ENCODE results near the gene SEC61A2. TPM values are rescaled to one million over a fixed set of nuclear protein-coding genes. Genes with fewer than 3 reads are reported as not detected.

Gene SEC61A2
- total RNA-seq, 2 donors from 2014 or later, result 0.66 to 4.2 TPM

DNA sequence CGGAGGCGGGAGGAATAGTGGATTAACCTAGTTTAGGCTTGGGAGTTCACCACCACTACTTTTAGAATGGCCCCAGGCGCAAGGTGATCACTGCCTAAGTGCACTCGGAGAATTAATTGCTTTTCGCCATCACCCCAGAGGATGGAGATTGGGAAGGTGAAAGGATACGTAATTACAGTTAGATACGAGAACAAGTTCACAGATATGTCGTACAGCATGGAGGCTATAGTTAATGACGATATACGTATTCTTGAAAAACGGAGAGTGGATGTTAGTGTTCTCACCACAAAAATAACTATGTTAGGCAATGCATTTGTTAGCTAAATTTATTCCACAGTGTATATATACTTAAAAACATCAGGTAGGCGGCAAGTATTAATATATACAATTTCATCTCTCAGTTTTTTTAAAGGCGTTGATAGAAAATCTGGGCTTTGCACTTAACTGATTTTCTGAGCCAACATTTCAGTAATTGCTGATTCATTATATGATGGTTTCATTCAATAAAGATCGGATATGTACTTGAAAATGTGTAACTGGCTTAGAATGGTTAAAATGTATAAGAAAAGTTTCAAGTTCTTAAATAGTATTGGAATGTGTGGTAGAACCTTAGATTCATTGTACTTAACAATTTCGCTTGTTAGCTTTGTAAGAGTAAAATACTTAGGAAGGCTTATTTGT, 67.2 kb downstream of the SEC61A2 start:
- Histone ChIP-seq H3K4me1 (peaks cover 22% of the 10 kb centered on the region), H3K9me3 (no peaks in the 10 kb centered on the region), H3K27me3 (no peaks in the 10 kb centered on the region), H3K27ac (peak overlapping the region; percentile 68 to 92 (median 81)), H3K4me3 (peak overlapping the region; percentile 52 to 93), H3K36me3 (replicated peaks in 1 of 2; ENCODE audit: insufficient read depth in 1 of 2, low read depth in 2 of 2) (peaks cover 0 to 5% of the 10 kb centered on the region in 2 donors)
- DNase-seq, result no peak
- 7 to 10% methylated on average over 15 of the region's 15 CpGs for WGBS, 2 donors
- ATAC-seq, result no peak
- intact Hi-C loops (cut with DNase I), result no loop called here
- TF ChIP-seq, protein P1, sequence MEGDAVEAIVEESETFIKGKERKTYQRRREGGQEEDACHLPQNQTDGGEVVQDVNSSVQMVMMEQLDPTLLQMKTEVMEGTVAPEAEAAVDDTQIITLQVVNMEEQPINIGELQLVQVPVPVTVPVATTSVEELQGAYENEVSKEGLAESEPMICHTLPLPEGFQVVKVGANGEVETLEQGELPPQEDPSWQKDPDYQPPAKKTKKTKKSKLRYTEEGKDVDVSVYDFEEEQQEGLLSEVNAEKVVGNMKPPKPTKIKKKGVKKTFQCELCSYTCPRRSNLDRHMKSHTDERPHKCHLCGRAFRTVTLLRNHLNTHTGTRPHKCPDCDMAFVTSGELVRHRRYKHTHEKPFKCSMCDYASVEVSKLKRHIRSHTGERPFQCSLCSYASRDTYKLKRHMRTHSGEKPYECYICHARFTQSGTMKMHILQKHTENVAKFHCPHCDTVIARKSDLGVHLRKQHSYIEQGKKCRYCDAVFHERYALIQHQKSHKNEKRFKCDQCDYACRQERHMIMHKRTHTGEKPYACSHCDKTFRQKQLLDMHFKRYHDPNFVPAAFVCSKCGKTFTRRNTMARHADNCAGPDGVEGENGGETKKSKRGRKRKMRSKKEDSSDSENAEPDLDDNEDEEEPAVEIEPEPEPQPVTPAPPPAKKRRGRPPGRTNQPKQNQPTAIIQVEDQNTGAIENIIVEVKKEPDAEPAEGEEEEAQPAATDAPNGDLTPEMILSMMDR (IDR thresholded peaks at IDR 0.05), result no peak
- no peak for TF ChIP-seq POLR2A (IDR thresholded peaks at IDR 0.05)

DNA sequence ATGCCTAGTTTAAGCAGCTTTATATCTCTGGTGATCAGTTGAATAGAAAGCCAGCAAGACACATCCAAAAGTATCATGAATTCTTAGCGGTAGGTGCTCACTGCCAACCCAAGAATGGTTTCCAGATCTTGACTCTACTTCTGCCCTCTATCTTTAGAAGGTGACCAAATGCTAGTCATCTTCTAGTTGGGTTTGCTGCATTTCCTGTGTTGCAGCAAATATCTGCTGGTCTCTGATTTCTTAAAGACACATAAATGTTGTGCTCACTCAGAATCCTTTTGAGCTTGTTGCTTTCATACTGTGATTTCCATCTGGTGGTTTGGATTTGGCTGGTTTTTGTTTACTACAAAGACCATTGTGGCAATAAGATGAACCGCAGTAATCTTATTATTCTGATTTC, 68.7 kb downstream of the SEC61A2 start:
- Histone ChIP-seq H3K27ac (no peak overlapping the region), H3K4me1 (peaks cover 22% of the 10 kb centered on the region), H3K9me3 (no peaks in the 10 kb centered on the region), H3K27me3 (no peaks in the 10 kb centered on the region), H3K4me3 (no peak overlapping the region), H3K36me3 (replicated peaks in 1 of 2; ENCODE audit: insufficient read depth in 1 of 2, low read depth in 2 of 2) (peaks cover 0 to 8% of the 10 kb centered on the region in 2 donors)
- WGBS, 2 donors, result 89 to 97% methylated on average over 2 of the region's 2 CpGs
- DNase-seq (no peak), ATAC-seq (no peak)
- intact Hi-C loops (cut with DNase I), result no loop called here
- TF ChIP-seq, protein P1 (IDR thresholded peaks at IDR 0.05), result no peak
- no peak for TF ChIP-seq POLR2A (IDR thresholded peaks at IDR 0.05)

DNA sequence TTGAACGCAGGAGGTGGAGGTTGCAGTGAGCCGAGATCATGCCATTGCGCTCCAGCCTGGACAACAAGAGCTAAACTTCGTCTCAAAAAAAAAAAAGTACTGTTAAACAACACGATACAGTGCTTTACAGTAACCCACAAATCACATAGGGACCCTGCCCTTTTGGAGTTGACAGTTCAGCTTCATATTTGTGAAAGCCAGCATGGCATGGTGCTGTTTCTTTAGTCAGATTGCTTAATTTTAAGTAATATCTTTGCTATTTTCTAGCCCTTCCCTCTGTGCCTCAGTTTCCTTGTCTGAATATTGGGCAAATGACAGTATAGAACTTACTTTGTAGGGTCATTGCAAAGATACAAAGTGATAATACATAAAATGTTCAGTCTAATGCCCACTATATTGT, 71.4 kb downstream of the SEC61A2 start:
- 91 to 95% methylated on average over 5 of the region's 5 CpGs for WGBS, 2 donors
- Histone ChIP-seq H3K4me3 (no peak overlapping the region), H3K27ac (no peak overlapping the region), H3K27me3 (no peaks in the 10 kb centered on the region), H3K36me3 (replicated peaks in 1 of 2; ENCODE audit: insufficient read depth in 1 of 2, low read depth in 2 of 2) (peaks cover 0 to 8% of the 10 kb centered on the region in 2 donors), H3K4me1 (peaks cover 11% of the 10 kb centered on the region), H3K9me3 (no peaks in the 10 kb centered on the region)
- ATAC-seq (no peak), DNase-seq (no peak)
- intact Hi-C loops (cut with DNase I), result no loop called here
- TF ChIP-seq, protein P1 (IDR thresholded peaks at IDR 0.05), result no peak
- TF ChIP-seq POLR2A (IDR thresholded peaks at IDR 0.05), result no peak

DNA sequence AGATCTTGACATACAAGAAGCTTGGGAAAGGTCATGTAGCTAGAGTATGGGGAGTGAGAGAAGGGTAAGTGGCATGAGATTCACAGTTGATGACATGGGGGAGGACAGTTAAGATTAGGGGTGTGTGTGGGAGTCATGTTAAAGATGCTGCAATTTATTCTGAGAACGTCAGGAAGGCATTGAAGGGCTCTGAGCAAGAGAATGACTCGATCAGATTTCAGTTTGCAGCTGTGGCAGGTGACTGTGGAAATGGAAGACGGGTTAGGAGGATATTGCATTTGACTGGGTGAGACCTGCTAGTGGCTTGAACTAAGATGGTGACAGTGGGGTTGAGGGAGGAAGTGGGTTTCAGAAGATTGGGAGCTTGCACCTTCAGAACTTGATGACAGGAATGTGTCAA, 72.1 kb downstream of the SEC61A2 start:
- 83 to 86% methylated on average over 3 of the region's 3 CpGs for WGBS, 2 donors
- ATAC-seq (no peak), DNase-seq (no peak)
- H3K4me1 ChIP-seq, result peaks cover 10% of the 10 kb centered on the region
- no peak overlapping the region for H3K27ac ChIP-seq
- H3K4me3 ChIP-seq, result no peak overlapping the region
- TF ChIP-seq, protein P1 (IDR thresholded peaks at IDR 0.05), result no peak
- TF ChIP-seq POLR2A (IDR thresholded peaks at IDR 0.05), result no peak
- intact Hi-C loops (cut with DNase I), result no loop called here
- H3K9me3 ChIP-seq, result no peaks in the 10 kb centered on the region
- H3K36me3 ChIP-seq (replicated peaks in 1 of 2; ENCODE audit: insufficient read depth in 1 of 2, low read depth in 2 of 2), result peaks cover 0 to 8% of the 10 kb centered on the region in 2 donors
- H3K27me3 ChIP-seq, result no peaks in the 10 kb centered on the region

DNA sequence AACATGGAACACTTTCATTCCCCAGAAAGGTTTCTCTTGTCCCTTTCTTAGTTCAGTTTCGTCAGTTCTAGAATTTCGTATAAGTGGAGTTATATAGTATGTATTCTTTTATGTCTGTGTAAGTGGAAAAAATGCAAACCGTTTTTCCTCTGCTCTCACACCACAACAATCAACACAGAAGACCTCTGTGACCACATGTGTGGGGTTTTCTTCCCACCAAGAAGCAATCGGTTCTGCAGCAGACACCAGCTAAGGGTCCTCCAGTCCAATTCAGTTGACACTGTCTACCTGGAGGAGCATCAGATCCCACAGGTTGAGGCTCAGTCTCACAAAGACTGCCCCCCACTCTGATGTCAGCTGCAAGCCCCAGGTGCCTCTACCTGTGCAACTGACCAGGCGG, 72.7 kb downstream of the SEC61A2 start:
- WGBS, 2 donors, result 84 to 88% methylated on average over 4 to 5 of the region's 5 CpGs
- intact Hi-C loops (cut with DNase I), result no loop called here

More for the DNA sequence above, 72.7 kb downstream of the SEC61A2 start:
- Histone ChIP-seq H3K4me1 (peaks cover 3% of the 10 kb centered on the region), H3K27me3 (no peaks in the 10 kb centered on the region), H3K9me3 (no peaks in the 10 kb centered on the region), H3K27ac (no peak overlapping the region), H3K36me3 (replicated peaks in 1 of 2; ENCODE audit: insufficient read depth in 1 of 2, low read depth in 2 of 2) (peaks cover 0 to 8% of the 10 kb centered on the region in 2 donors), H3K4me3 (no peak overlapping the region)
- ATAC-seq (no peak), DNase-seq (no peak)
- no peak for TF ChIP-seq POLR2A (IDR thresholded peaks at IDR 0.05)
- TF ChIP-seq, protein P1 (IDR thresholded peaks at IDR 0.05), result no peak

Measured in body of pancreas (tissue), 4 donors.